Glutamatergic neuron (in vitro differentiated cells): ENCODE measurements around the gene TNPO3. TPM values are rescaled to one million over a fixed set of nuclear protein-coding genes. Genes with fewer than 3 reads are reported as not detected.

Experiments
- DNase-seq: peaks from one replicate; pipeline ENCODE4 v3.0.0; 2022
- H3K27ac Mint-ChIP-seq: one replicate; pipeline ENCODE4 v1.8.0; 2020; ENCODE audit warnings: mild to moderate bottlenecking, mixed read lengths, inconsistent platforms; ENCODE audit not compliant: unreplicated experiment
- H3K27me3 Mint-ChIP-seq: one replicate; pipeline ENCODE4 v1.8.0; 2020; ENCODE audit warnings: mild to moderate bottlenecking, moderate library complexity, mixed read lengths, inconsistent platforms; ENCODE audit not compliant: unreplicated experiment
- H3K36me3 Mint-ChIP-seq: one replicate; pipeline ENCODE4 v1.8.0; 2020; ENCODE audit warnings: mild to moderate bottlenecking, mixed read lengths, inconsistent platforms; ENCODE audit not compliant: unreplicated experiment
- H3K4me1 Mint-ChIP-seq: one replicate; pipeline ENCODE4 v1.8.0; 2020; ENCODE audit warnings: mild to moderate bottlenecking, low read depth, mixed read lengths, inconsistent platforms; ENCODE audit not compliant: unreplicated experiment
- H3K4me3 Mint-ChIP-seq: one replicate; pipeline ENCODE4 v1.8.0; 2020; ENCODE audit warnings: mild to moderate bottlenecking, mixed read lengths, inconsistent platforms; ENCODE audit not compliant: unreplicated experiment
- H3K9me3 Mint-ChIP-seq: one replicate; pipeline ENCODE4 v1.8.0; 2020; ENCODE audit warnings: mild to moderate bottlenecking, moderate library complexity, mixed read lengths, inconsistent platforms; ENCODE audit not compliant: unreplicated experiment
- total RNA-seq: library from RNA; stranded (reverse); fragmentation: NEBNext Ultra II Directional; extraction: Animal tissue kit (Norgen Biotek cat#: 25700); gene quantifications from one replicate; pipeline ENCODE4 v1.2.1, GENCODE V29; 2021; ENCODE audit not compliant: unreplicated experiment
- TF ChIP-seq, protein P1 (sequence below): fragments of 200-600 bp; sonication (generic); IDR thresholded peaks from one replicate; pipeline ENCODE4 v1.5.0; 2021; ENCODE audit not compliant: partially characterized antibody, unreplicated experiment

The TNPO3 gene
- total RNA-seq, 1 donor from 2014 or later: 53.8 TPM

DNA sequence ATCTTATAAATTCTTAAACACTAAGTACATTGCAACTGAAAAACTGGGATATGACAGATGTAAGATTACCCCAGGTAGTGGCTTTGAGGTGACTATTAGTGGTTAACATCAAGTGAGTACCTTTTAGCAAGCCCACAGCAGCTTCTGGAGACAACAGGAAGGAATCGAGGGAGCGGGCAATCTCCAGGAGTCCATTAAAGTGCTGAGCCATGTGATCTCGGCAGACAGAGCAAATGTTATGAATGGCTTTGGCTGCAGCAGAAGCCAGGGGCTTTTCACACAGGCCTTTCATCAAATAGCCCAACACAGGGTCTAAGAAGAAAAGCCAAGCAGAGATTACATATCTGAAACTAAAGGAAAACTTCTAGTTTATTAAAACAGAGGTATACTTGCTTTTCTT, 68.3 kb downstream of the TNPO3 start:
- no peak overlapping the region for H3K27ac Mint-ChIP-seq
- TF ChIP-seq, protein P1, sequence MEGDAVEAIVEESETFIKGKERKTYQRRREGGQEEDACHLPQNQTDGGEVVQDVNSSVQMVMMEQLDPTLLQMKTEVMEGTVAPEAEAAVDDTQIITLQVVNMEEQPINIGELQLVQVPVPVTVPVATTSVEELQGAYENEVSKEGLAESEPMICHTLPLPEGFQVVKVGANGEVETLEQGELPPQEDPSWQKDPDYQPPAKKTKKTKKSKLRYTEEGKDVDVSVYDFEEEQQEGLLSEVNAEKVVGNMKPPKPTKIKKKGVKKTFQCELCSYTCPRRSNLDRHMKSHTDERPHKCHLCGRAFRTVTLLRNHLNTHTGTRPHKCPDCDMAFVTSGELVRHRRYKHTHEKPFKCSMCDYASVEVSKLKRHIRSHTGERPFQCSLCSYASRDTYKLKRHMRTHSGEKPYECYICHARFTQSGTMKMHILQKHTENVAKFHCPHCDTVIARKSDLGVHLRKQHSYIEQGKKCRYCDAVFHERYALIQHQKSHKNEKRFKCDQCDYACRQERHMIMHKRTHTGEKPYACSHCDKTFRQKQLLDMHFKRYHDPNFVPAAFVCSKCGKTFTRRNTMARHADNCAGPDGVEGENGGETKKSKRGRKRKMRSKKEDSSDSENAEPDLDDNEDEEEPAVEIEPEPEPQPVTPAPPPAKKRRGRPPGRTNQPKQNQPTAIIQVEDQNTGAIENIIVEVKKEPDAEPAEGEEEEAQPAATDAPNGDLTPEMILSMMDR: no peak
- DNase-seq: no peak
- H3K4me3 Mint-ChIP-seq: no peak overlapping the region
- no peaks in the 10 kb centered on the region for H3K27me3 Mint-ChIP-seq
- H3K4me1 Mint-ChIP-seq: no peaks in the 10 kb centered on the region
- no peaks in the 10 kb centered on the region for H3K36me3 Mint-ChIP-seq
- H3K9me3 Mint-ChIP-seq: no peaks in the 10 kb centered on the region

- Mint-ChIP-seq H3K27ac (no peak overlapping the region), H3K36me3 (no peaks in the 10 kb centered on the region)
- no peak for DNase-seq
These were observed 69.3 kb downstream of the TNPO3 start for GRCh38 chr7:128985660-128986059.

DNA sequence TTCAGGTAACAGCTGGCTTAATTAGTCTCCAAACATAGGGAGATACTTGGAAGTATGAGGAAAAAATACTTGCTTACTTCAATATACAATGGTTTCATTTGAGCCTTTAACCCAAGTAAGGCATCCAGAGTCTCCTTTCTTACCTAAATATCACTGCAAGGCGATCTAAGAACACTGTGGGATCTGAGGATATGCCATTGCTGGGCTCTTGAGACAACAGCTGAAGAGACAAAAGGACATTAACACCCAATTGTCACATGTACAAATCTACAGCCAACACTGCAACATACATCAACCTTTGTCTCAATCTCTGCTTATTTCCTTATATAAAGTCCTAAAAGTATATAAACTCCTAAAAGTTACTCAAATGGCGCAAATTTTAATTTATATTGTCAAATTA, 72.8 kb downstream of the TNPO3 start:
- H3K4me3 Mint-ChIP-seq: no peak overlapping the region
- no peaks in the 10 kb centered on the region for H3K36me3 Mint-ChIP-seq
- H3K27me3 Mint-ChIP-seq: no peaks in the 10 kb centered on the region
- no peaks in the 10 kb centered on the region for H3K9me3 Mint-ChIP-seq
- no peak overlapping the region for H3K27ac Mint-ChIP-seq
- no peak for DNase-seq
- no peaks in the 10 kb centered on the region for H3K4me1 Mint-ChIP-seq
- TF ChIP-seq, protein P1: no peak

More at GRCh38 chr7:128985660-128986059, 69.3 kb downstream of the TNPO3 start:
- TF ChIP-seq, protein P1: no peak
- no peaks in the 10 kb centered on the region for H3K27me3 Mint-ChIP-seq
- H3K4me3 Mint-ChIP-seq: no peak overlapping the region
- H3K4me1 Mint-ChIP-seq: no peaks in the 10 kb centered on the region
- H3K9me3 Mint-ChIP-seq: no peaks in the 10 kb centered on the region

DNA sequence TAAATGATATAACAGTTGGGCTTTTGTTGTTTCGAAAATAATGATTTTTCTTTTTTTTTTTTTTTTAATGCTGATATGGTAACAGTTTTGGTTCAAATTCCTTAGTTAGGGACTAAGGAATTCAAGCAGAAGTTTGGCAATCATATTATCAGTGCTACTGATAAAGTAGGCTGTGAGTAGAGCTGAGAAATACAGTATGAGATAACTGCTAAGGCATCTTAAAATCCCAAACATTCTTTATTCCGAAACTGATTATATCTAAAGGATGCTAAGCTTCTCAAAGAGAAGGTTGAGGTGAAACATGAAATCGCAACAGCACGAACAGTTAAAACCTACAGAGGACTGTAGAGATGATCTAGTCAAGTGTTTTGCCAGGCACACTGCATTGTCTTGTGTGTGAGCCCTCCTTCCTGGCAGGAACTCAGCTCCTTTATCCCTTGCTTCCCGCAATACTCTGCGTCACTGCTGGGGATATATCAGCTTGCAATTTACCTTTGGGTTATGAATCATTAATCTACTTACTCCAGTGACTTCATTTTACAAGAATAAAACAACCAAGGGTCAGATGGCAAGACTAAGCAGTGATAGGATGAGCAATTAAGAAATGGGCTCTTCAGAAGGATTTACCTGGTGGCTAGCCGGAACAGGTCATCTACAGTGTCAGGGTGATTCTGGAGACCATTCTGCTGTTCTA, 80.5 kb downstream of the TNPO3 start:
- DNase-seq: no peak
- no peaks in the 10 kb centered on the region for H3K36me3 Mint-ChIP-seq
- no peaks in the 10 kb centered on the region for H3K9me3 Mint-ChIP-seq
- peaks cover 5% of the 10 kb centered on the region for H3K4me1 Mint-ChIP-seq
- H3K27ac Mint-ChIP-seq: no peak overlapping the region
- TF ChIP-seq, protein P1: no peak
- H3K27me3 Mint-ChIP-seq: no peaks in the 10 kb centered on the region
- no peak overlapping the region for H3K4me3 Mint-ChIP-seq

GRCh38 chr7:128968624-128969023, 86.3 kb downstream of the TNPO3 start:
- no peaks in the 10 kb centered on the region for H3K36me3 Mint-ChIP-seq
- H3K27me3 Mint-ChIP-seq: no peaks in the 10 kb centered on the region
- no peaks in the 10 kb centered on the region for H3K9me3 Mint-ChIP-seq
- TF ChIP-seq, protein P1: no peak
- no peak overlapping the region for H3K27ac Mint-ChIP-seq
- DNase-seq: no peak
- H3K4me1 Mint-ChIP-seq: peaks cover 5% of the 10 kb centered on the region
- H3K4me3 Mint-ChIP-seq: no peak overlapping the region
